ENCODE data around the gene RAP1GAP2.
"Not testable (repeated sequence)": the region's sequence is repeated elsewhere in the genome, so short reads cannot be mapped to it uniquely, and the experiment has no call there.

RAP1GAP2 gene

DNA sequence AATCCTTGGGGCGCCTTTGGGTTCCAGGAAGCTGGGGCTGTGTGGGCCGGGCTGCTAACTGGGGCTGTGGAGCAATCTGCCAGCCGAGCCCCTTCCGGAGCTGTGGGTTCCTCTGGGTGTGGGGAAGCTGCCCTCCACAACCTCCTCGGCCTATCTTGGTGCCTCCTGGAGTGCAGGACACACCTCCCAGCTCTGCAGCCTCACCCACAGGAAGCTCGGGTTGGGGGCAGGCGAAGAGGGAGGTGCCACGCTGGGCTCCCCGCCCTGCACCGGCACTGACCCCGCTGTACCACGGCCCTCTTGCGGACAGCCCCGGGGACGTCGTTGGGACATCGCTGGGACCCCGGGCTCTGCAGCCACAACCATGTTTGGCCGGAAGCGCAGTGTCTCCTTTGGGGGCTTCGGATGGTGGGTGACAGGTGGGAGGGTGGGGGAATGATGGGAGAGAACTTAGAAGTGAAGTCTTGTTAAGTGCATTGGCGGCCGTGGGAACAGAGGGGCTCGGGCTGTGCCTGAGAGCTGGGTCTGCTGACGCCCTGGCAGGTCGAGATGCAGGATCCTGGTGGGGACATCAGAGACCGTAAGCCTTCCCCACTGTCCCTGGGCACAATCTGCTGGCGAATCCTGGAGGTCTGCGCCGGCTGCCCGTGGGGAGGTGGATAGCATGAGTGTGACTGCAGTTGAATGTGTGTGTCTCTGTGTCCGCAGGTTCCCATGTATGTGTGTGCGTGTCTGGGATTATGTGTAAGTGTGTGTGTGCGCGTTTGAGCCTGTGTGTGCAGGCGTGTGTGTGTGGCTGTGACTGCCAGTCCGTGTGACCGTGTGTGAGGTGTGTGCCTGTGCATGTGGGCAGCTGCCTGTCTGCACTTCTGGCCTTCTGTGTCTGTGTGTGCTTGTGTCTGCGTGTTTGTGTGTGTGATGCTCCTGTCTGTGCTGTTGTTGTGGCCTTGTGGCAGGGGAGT is at the start of gene RAP1GAP2:
TSS of gene RAP1GAP2 (plus strand) at position 275 of the 962 bp plus-strand sequence. CDS start at position 365, 90 bp downstream.
- peak; percentile 25 to 35 for DNase-seq

GRCh38 chr17:2749058-2749783 is 47.0 kb upstream of the RAP1GAP2 start, which contains the start of gene CCDC92B:
Gene CCDC92B, minus strand, starts transcription at chr17:2749652. Its CDS starts 14,507 bp downstream, at chr17:2735145.
- no peak for DNase-seq

DNA sequence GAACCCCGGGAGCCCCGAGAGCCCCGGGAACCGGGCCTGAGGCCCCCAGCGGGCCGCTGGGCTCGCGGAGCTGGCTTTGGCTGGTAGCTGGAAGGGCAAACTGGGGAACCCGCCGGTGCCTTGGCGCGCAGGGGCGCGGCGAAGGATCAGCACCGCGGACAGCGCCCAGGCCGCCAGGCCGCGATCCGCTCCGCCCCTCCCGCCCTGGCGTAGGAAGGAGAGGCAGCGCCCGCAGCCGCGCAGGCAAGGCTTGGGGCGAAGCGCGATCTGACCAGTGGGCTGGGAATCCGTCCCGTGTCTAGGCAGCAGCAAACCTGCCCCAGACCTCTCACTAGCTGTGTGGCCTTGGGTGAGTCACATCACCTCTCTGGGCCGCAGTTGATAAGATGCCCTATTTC is 46.5 kb upstream of the RAP1GAP2 start:
- peak; percentile 67 to 75 for DNase-seq

DNA sequence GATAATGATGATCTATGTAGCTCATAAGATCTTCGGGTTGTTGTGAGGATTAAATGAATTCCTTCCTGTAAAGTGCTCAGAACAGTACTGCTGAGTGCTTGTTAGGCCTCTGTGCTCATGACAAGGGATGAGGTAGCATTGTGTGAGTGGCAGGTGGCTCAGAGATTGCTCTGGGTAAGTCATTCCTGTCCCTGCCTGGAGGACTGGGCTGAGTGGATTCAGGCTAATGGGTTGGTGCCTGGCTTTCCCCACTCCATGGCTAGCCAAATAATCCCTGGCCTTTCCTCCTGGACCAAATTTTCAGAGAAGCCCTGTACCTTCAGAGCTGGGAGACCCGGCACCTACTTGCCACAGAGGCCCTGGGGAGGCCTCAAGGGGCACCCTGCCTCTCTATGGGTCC is 45.5 kb upstream of the RAP1GAP2 start:
- DNase-seq, result no peak

DNA sequence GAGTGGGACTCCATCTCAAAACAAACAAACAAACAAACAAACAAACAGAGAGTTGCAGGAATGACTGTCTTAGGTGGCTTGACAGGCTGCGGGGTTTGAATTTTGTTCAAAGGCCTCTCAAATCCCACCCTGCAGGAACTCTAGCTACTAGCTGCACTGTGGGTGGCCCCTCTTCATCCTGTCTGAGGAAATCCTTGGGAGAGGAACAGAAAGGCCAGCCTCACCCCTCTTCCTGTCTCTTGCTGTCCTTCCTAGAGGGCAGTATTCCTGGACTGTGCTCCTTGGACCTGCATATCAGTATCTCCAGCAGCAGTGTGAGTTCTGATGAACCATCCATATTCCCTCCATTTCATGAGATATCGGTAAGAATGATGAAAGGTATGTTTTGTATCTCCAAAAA is 44.7 kb upstream of the RAP1GAP2 start:
- no peak for DNase-seq

DNA sequence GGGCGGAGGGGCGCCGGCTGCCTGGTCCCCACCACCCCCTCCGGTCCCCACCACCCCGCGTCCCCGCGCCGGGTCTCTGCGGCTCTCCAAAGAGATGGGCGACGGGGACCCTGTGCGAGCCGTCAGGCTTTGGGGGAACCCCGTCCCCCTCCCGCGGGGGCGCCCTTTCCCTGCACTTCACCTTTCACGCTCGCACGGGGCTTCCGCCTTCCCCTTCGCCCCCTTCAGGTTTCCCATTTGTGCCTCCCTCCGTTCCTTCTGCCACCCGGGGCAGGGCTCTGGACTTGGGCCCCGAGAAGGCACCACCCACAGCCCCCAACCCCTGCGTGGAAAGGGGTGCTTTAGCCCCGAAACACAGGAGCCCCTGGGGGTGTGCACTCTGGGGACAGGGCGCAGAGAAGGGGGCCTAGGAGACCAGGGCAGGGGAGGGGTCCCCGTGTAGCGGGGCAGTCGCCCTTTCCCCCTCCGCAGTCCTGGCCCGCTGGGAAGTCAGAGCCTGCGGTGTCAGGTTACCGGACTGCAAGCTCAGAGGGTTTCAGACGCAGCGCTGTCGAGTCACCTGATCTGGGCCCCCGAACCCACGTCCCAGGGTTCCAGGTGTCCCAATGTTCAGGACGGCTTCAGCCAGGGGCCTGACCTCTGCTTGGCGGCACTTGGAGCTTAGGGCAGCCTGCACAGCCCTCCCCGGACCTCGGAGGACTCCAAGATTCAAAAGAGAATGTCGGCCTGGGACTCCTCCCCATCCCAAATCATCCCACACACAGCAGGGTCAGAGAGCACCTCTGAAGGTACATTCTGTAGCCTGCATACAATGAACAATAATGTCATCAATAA is 40.1 kb upstream of the RAP1GAP2 start:
- DNase-seq, result no peak

DNA sequence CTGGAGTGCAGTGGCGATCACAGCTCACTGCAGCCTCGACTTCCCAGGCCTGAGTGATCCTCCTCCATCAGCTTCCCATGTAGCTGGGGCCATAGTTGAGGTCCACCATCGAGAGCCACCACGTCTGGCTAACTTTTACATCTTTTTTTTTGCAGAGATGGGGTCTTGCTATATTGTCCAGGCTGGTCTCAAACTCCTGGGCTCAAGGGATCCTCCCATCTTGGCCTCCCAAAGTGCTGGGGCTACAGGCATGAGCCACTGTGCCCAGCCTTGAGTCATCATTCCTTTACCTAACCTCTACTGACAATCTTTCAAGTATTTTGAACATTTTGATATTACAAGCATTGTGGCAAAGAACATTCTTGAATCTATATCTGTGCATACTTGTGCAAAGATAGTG is 37.4 kb upstream of the RAP1GAP2 start:
- DNase-seq, result no peak

- DNase-seq, result no peak
These were observed 26.1 kb upstream of the RAP1GAP2 start for GRCh38 chr17:2770129-2770528.

DNA sequence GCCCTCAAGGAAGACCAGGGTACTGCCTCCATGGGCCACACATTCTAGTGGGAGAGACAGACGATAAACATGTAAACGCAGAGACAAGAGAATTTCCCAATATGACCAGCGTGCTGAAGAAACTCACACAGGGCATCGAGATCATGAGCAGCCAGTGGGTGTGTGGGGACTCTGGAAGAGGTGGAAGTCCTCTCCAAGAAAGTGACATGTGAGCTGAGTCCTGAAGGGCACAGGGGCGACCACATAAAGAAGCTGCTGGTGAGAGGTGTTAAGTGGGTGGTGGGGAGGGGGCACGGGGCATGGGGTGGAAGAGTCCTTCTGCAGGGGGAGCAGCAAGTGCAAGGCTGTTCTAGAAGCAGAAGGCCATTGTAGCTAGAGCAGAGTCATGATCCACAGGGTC is 21.0 kb upstream of the RAP1GAP2 start:
- DNase-seq, result no peak

- no peak for DNase-seq
These were observed 19.5 kb upstream of the RAP1GAP2 start for GRCh38 chr17:2776589-2777241.

- no peak for DNase-seq
These were observed 18.9 kb upstream of the RAP1GAP2 start for GRCh38 chr17:2777242-2777867.

DNA sequence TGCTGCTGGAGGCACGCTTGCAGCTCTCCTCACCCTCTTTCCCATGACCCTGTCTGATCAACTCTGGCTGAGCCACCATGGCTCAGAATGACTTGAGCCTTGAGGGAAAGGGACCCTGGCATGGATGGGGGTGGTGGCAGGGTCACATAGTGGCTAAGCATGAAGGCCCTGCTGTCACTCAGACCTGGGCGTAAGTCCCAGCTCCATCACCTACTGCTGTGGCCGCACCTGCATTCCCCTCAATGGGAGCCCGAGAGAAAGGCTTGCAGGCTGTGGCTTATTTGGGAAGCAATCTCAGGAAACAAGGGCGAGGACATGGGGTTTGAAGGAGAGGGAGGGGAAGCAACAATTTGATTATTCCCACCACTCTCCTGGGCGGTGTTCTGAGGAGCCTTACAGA is 17.7 kb upstream of the RAP1GAP2 start:
- no peak for DNase-seq

- DNase-seq, result no peak
These were observed 16.7 kb upstream of the RAP1GAP2 start for GRCh38 chr17:2779545-2779944.

GRCh38 chr17:2780256-2780655 is 16.0 kb upstream of the RAP1GAP2 start:
- DNase-seq, result no peak

DNA sequence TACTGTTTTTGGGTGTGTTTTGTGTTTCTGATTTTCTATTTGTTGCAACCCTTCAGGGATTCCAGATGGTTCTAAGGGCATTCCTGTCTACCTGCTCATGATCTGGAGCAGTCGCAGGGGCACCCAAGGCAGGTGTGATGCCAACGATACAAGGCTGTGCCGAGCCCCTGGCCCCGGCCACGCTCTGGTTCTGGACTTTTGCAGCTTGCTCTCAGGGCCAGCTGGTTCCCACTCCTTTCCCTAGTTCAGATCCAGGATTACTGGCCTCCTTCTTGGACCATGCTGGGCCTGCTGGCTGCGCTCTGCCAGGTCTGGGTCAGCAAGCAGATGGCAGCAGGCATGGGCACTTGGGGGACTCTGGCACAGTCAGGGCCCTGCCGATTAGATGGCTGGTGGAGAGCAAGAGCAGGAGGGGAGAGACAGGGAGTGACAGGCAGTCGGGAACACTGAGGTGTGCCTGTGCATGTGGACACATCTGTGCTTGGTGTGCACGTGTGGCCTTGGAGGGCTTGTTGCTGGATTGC is 15.2 kb upstream of the RAP1GAP2 start:
- DNase-seq, result no peak

- not testable (repeated sequence) for DNase-seq
These were observed 14.6 kb upstream of the RAP1GAP2 start for GRCh38 chr17:2781598-2781997.

DNA sequence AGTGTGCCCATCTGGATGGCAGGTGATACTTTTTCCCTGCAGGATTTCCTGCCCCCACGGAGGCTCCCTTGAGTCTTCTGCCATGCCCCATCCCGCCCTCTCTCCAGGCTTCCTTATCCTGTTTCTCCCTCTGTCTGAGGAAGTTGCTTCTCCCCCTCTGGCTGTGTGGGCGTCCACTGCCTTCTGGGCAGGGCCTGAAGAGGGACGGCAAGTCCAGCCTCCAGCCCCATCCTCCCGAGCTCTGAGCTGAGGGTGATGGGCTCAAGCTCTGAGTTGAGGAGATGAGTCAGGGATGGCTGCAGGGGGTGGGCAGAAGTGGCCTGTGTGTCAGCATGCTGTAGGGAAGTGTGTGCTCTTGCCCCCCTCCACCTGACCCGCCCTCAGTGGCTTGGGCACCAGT is 14.2 kb upstream of the RAP1GAP2 start:
- DNase-seq, result no peak

DNA sequence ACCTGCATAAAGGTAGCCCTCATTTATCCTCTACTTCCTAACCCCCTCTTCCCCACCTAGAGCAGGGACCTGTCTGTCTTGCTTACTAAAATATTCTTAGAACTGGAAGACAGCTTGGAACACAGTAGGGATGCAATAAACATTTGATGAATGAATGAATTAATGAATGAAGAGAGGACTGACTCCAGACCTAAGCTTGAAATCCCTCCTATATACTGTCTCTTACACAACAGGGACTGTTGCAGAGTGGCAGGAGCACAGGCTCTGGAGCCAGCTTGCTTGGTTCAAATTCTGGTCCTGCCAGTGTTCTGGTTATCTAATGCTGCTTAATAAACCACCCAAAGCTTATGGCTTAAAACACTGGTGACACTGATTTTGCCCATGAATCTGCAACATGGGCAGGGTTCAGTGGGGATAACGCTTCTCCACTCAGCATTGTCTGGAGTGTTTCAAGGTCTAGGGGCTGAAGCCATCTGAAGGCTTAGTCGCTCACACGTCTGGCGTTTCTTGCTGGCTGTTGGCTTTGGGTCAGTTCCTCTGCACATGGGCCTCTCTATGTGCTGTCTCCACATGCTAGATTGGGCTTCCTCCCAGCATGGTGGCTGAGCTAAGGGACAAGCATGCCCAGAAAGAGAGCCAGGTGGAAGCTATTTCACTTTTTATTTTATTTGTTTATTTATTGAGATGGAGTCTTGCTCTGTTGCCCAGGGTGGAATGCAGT is 12.8 kb upstream of the RAP1GAP2 start:
- no peak for DNase-seq

DNA sequence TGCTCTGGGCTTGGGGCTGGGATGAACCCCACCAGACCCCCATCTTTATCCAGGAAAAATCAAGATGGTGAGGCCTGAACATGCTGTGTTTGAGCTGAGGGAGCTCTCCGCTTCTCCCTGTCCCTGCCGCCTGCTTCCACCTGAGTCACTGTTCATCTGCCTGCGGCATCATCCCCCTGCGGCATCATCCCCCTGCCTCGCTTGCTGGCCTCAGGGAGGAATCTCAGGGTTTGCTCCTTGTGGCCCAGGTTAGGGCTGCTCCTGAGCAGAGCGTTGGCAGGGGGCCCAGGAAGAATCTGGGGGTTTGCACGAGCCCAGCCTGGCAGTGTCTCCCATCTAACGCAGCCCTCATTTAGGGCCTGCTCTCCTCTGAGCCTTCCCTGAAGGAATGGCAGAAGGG is 11.4 kb upstream of the RAP1GAP2 start:
- no peak for DNase-seq

GRCh38 chr17:2785376-2785775 is 10.9 kb upstream of the RAP1GAP2 start:
- DNase-seq, result not testable (repeated sequence)
